ENCODE measurements around the gene RPL32. TPM values are rescaled to one million over a fixed set of nuclear protein-coding genes. Genes with fewer than 3 reads are reported as not detected.

RPL32 gene
- total RNA-seq, 1 experiment from 2014 or later = 1,643 TPM

- no peak for TF ChIP-seq ARID4B (CRISPR knock-in tag; IDR thresholded peaks at IDR 0.05; ENCODE audit: borderline replicate concordance)
- TF ChIP-seq, protein P1, sequence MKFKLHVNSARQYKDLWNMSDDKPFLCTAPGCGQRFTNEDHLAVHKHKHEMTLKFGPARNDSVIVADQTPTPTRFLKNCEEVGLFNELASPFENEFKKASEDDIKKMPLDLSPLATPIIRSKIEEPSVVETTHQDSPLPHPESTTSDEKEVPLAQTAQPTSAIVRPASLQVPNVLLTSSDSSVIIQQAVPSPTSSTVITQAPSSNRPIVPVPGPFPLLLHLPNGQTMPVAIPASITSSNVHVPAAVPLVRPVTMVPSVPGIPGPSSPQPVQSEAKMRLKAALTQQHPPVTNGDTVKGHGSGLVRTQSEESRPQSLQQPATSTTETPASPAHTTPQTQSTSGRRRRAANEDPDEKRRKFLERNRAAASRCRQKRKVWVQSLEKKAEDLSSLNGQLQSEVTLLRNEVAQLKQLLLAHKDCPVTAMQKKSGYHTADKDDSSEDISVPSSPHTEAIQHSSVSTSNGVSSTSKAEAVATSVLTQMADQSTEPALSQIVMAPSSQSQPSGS (CRISPR knock-in tag; IDR thresholded peaks at IDR 0.05; ENCODE audit: borderline replicate concordance, low read depth) = no peak
These were observed 18.5 kb upstream of the RPL32 start (continued) for GRCh38 chr3:12859840-12860239.

DNA sequence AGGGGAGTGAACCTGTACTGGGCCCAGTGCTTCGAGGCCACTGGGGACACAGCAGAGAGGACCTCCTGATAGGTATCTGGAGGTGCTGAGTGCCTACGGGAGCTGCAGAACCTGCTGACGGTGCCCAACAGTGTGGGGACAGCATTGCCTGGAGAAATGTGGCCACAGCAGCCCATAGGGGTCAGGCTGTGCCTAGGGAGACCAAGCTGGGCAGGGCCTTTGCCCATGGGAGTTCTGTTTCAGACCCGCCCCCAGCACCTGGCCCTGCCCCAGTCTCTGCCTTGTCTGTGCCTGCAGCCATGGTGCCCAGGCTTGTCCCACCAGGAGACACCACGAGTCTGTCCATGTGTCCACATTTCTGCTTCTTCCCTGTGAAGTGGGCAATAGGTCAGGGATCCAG, 15.3 kb upstream of the RPL32 start:
- Mint-ChIP-seq H3K4me1 (0 out of 2 replicates have a peak, but pooled peaks cover 3% of the 10 kb centered on the region), H3K9me3 (no peaks in the 10 kb centered on the region), H3K27ac (no peak overlapping the region), H3K36me3 (no peaks in the 10 kb centered on the region), H3K27me3 (ENCODE audit: low read depth) (peaks cover 28% of the 10 kb centered on the region), H3K4me3 (no peak overlapping the region)
- peak; percentile 91 for ATAC-seq
- ChIA-PET POLR2A (no interaction called here), CTCF (interaction anchor here (0.6 to 1.6 kb wide), 6 partner anchors 11 to 605 kb away, joined by 3 to 9 read pairs (median 4); partner anchors contain the start of gene RPL32)
- TF ChIP-seq FOXJ3 (CRISPR knock-in tag; IDR thresholded peaks at IDR 0.05; ENCODE audit: borderline replicate concordance) = no peak
- no peak for TF ChIP-seq ELF4 (CRISPR knock-in tag; IDR thresholded peaks at IDR 0.05; ENCODE audit: low read depth)
- TF ChIP-seq CREM (CRISPR knock-in tag; IDR thresholded peaks at IDR 0.05) = no peak
- no peak for TF ChIP-seq AFF4 (CRISPR knock-in tag; IDR thresholded peaks at IDR 0.05; ENCODE audit: borderline replicate concordance)
- TF ChIP-seq FOXK1 (CRISPR knock-in tag; IDR thresholded peaks at IDR 0.05) = no peak
- TF ChIP-seq ZNF219 (CRISPR knock-in tag; IDR thresholded peaks at IDR 0.05; ENCODE audit: borderline replicate concordance) = no peak
- TF ChIP-seq, protein P1 (CRISPR knock-in tag; IDR thresholded peaks at IDR 0.05; ENCODE audit: borderline replicate concordance, low read depth) = no peak
- TF ChIP-seq JUN (CRISPR knock-in tag; IDR thresholded peaks at IDR 0.05) = no peak
- no peak for TF ChIP-seq ARID4B (CRISPR knock-in tag; IDR thresholded peaks at IDR 0.05; ENCODE audit: borderline replicate concordance)
- no peak for TF ChIP-seq JAZF1 (CRISPR knock-in tag; IDR thresholded peaks at IDR 0.05)
- DNase-seq (ENCODE audit: low spot score) = peak; percentile 23
